Measurements from ENCODE around the gene OSTN. TPM values are rescaled to one million over a fixed set of nuclear protein-coding genes. Genes with fewer than 3 reads are reported as not detected.

OSTN gene
- total and polyA plus RNA-seq, 11 donors: 0.27 to 3.7 (median 0.51) TPM; not detected in 7

Other genes with a start within 250 kb of the OSTN start
- 10 to 100 TPM; 42.9 to 75.7 (median 57.1) TPM for gene CCDC50, start 130.2 kb downstream of the OSTN start, total RNA-seq
- 10 to 100 TPM; 16.1 to 49.5 TPM for gene CCDC50, start 130.2 kb downstream of the OSTN start, polyA plus RNA-seq
- gene UTS2B, start 131.3 kb downstream of the OSTN start, total RNA-seq: 1 to 10 TPM in 1 of 9 donors, under 1 TPM in 1, not detected in 7; 0.43 to 1.1 TPM
- under 1 TPM in 1 of 2 donors, not detected in 1; 0.17 TPM for gene UTS2B, start 131.3 kb downstream of the OSTN start, polyA plus RNA-seq